Esophagus squamous epithelium (tissue), 5 donors: Measurements from ENCODE around the gene STMN1. TPM values are rescaled to one million over a fixed set of nuclear protein-coding genes. Genes with fewer than 3 reads are reported as not detected.

ENCODE experiments used
- DNase-seq: peaks from one replicate; lab custom pipeline; 2025; lab: John Stamatoyannopoulos, UW
- H3K27ac ChIP-seq, 4 donors: fragments of 200-600 bp; sonication (generic); one replicate each; pipeline ENCODE4 v1.5.1; 2016 to 2019; ENCODE audit warnings: mild to moderate bottlenecking in 1 of 4
- H3K27me3 ChIP-seq, 4 donors: fragments of 200-600 bp; sonication (generic); 1 replicate in 3 of 4; 2 replicates in 1 of 4; pipeline versions ENCODE4 v1.5.1 to v1.6.0; 2017 to 2021; ENCODE audit warnings: antibody characterized with exemption in 1 of 4
- H3K36me3 ChIP-seq, 3 donors: fragments of 200-600 bp; sonication (generic); one replicate each; pipeline ENCODE4 v1.5.1; 2016 to 2019
- H3K4me1 ChIP-seq, 3 donors: fragments of 200-600 bp; sonication (generic); one replicate each; pipeline ENCODE4 v1.5.1; 2017 to 2019
- H3K4me3 ChIP-seq, 4 donors: fragments of 200-600 bp; sonication (generic); 1 replicate in 3 of 4; 2 replicates in 1 of 4; pipeline ENCODE4 v1.5.1; 2016 to 2019; ENCODE audit warnings: mild to moderate bottlenecking in 2 of 4, moderate library complexity in 1 of 4
- H3K9me3 ChIP-seq, 3 donors: fragments of 200-600 bp; sonication (generic); one replicate each; pipeline ENCODE4 v1.5.1; 2016 to 2019
- CTCF ChIP-seq, 6 experiments: fragments of 450-650 bp in 4 of 6; fragments of 200-600 bp in 2 of 6; sonication (generic) in 2 of 6; IDR thresholded peaks; one replicate each; pipeline ENCODE4 v1.5.1; 2016 to 2019; ENCODE audit warnings: antibody characterized with exemption in 6 of 6, mild to moderate bottlenecking in 4 of 6, moderate library complexity in 4 of 6
- POLR2A ChIP-seq, 4 donors: fragments of 450-650 bp; IDR thresholded peaks; one replicate each; pipeline ENCODE4 v1.6.1; 2017; ENCODE audit warnings: antibody characterized with exemption in 4 of 4, mild to moderate bottlenecking in 4 of 4, moderate library complexity in 3 of 4
- WGBS, 2 donors: methylation state at CpG; one replicate each; pipeline ENCODE4 v1.1.5; 2018; 5-methylcytosine and 5-hydroxymethylcytosine counted together
- intact Hi-C: fragments of 100-400 bp; cut with DNase I; formaldehyde crosslinking; loops from one replicate; pipeline ENCODE4 v1.15.0; 2022
- total RNA-seq, 4 donors: library from RNA; depleted of rRNA; stranded (reverse); fragments of >200 nt; gene quantifications; one replicate each; pipeline ENCODE4 v1.1.0, GENCODE V29; 2016
- donor health status: DM: yes; HTN: yes; CAD: no.

STMN1 gene
- total RNA-seq, 4 donors from 2014 or later = 29.6 to 65.5 (median 42.7) TPM

GRCh38 chr1:25881266-25881665 lies 25.0 kb downstream of the STMN1 start:
- no peak for DNase-seq
- no peaks in the 10 kb centered on the region for H3K9me3 ChIP-seq

GRCh38 chr1:25880518-25880917 lies 25.7 kb downstream of the STMN1 start:
- Histone ChIP-seq H3K4me3 (no peak overlapping the region), H3K27ac (no peak overlapping the region), H3K36me3 (no peaks in the 10 kb centered on the region), H3K4me1 (peaks cover 11 to 43% (median 13%) of the 10 kb centered on the region in 3 donors), H3K27me3 (no peaks in the 10 kb centered on the region), H3K9me3 (no peaks in the 10 kb centered on the region)
- 85 to 88% methylated on average over 5 of the region's 5 CpGs for WGBS, 2 donors
- DNase-seq = no peak
- intact Hi-C loops = no loop called here
- no peak for TF ChIP-seq POLR2A (IDR thresholded peaks at IDR 0.05)
- TF ChIP-seq CTCF (IDR thresholded peaks at IDR 0.05) = no peak

More at GRCh38 chr1:25881266-25881665, 25.0 kb downstream of the STMN1 start:
- H3K27me3 ChIP-seq = no peaks in the 10 kb centered on the region
- WGBS, 2 donors = 80 to 100% methylated on average over 1 to 4 of the region's 11 CpGs
- H3K27ac ChIP-seq = no peak overlapping the region
- H3K4me1 ChIP-seq = peaks cover 4 to 35% (median 9%) of the 10 kb centered on the region in 3 donors
- no peak for TF ChIP-seq POLR2A (IDR thresholded peaks at IDR 0.05)
- TF ChIP-seq CTCF (IDR thresholded peaks at IDR 0.05) = no peak
- no peaks in the 10 kb centered on the region for H3K36me3 ChIP-seq
- intact Hi-C loops = no loop called here
- H3K4me3 ChIP-seq = no peak overlapping the region

GRCh38 chr1:25879675-25880074 lies 26.5 kb downstream of the STMN1 start:
- WGBS, 2 donors = 75% methylated on average over 2 of the region's 2 CpGs; no CpG with 5 or more reads in 1 of the 2 donors
- peaks cover 17 to 51% (median 18%) of the 10 kb centered on the region in 3 donors for H3K4me1 ChIP-seq
- no peak overlapping the region for H3K4me3 ChIP-seq
- TF ChIP-seq POLR2A (IDR thresholded peaks at IDR 0.05) (no peak), CTCF (IDR thresholded peaks at IDR 0.05) (no peak)
- no peak overlapping the region for H3K27ac ChIP-seq
- no peaks in the 10 kb centered on the region for H3K36me3 ChIP-seq
- intact Hi-C loops = no loop called here
- DNase-seq = no peak
- no peaks in the 10 kb centered on the region for H3K9me3 ChIP-seq
- no peaks in the 10 kb centered on the region for H3K27me3 ChIP-seq

- intact Hi-C loops = no loop called here
- H3K9me3 ChIP-seq = no peaks in the 10 kb centered on the region
- DNase-seq = no peak
- no peak overlapping the region for H3K4me3 ChIP-seq
- WGBS, 2 donors = 72 to 75% methylated on average over 5 of the region's 5 CpGs
- H3K4me1 ChIP-seq = peaks cover 23 to 61% (median 24%) of the 10 kb centered on the region in 3 donors
- peak overlapping the region in 2 of 4 donors; percentile 51 to 53 for H3K27ac ChIP-seq
- TF ChIP-seq CTCF (IDR thresholded peaks at IDR 0.05) = no peak
- no peaks in the 10 kb centered on the region for H3K27me3 ChIP-seq
- no peaks in the 10 kb centered on the region for H3K36me3 ChIP-seq
Measured at GRCh38 chr1:25878690-25879089, 27.5 kb downstream of the STMN1 start.

GRCh38 chr1:25877155-25877554 lies 29.1 kb downstream of the STMN1 start:
- intact Hi-C loops = no loop called here
- Histone ChIP-seq H3K4me1 (peaks cover 29 to 76% (median 40%) of the 10 kb centered on the region in 3 donors), H3K27ac (peak overlapping the region in 3 of 4 donors; percentile 91 to 96 (median 93)), H3K27me3 (no peaks in the 10 kb centered on the region), H3K36me3 (no peaks in the 10 kb centered on the region), H3K4me3 (no peak overlapping the region), H3K9me3 (no peaks in the 10 kb centered on the region)
- no peak for DNase-seq
- WGBS, 2 donors = 37 to 50% methylated on average over 2 of the region's 2 CpGs
- no peak for TF ChIP-seq CTCF (IDR thresholded peaks at IDR 0.05)
- TF ChIP-seq POLR2A (IDR thresholded peaks at IDR 0.05) = no peak
